GM23338 (cell line): ENCODE data around the gene TRAPPC12.

Experiments
- CREB1 ChIP-seq: fragments of 250-450 bp; sonication (Bioruptor Pico); IDR thresholded peaks from 2 replicates; pipeline ENCODE4 v1.5.0; 2020; ENCODE audit warnings: low read depth, mild to moderate bottlenecking, moderate library complexity
- CTCF ChIP-seq, 2 experiments: fragments of 200-600 bp in 1 of 2; sonication (generic) in 1 of 2; conservative IDR thresholded peaks; 2 replicates each; pipeline versions ENCODE4 v1.5.1 to v1.6.1; 2016 to 2017; ENCODE audit warnings: antibody characterized with exemption in 2 of 2, low read depth in 2 of 2, mild to moderate bottlenecking in 2 of 2, moderate library complexity in 1 of 2
- EZH2 ChIP-seq: fragments of 200-600 bp; sonication (generic); IDR thresholded peaks from one replicate; pipeline ENCODE4 v1.8.0; 2017; ENCODE audit warnings: antibody characterized with exemption, mild to moderate bottlenecking, low read depth; ENCODE audit not compliant: unreplicated experiment
- POLR2AphosphoS5 ChIP-seq: IDR thresholded peaks from 2 replicates; pipeline ENCODE4 v1.6.1; 2016; ENCODE audit warnings: antibody characterized with exemption, low read depth

GRCh38 chr2:3387644-3388411 lies 8.3 kb downstream of the TRAPPC12 start:
- TF ChIP-seq CTCF (conservative IDR thresholded peaks at IDR 0.05; ENCODE audit: low read depth in 2 of 2) (no peak), EZH2 (no peak), CREB1 (no peak), POLR2AphosphoS5 (no peak)
